Naive B cell (primary cell): ENCODE data around the gene ARHGAP23. TPM values are rescaled to one million over a fixed set of nuclear protein-coding genes. Genes with fewer than 3 reads are reported as not detected.
"Not testable (repeated sequence)": the region's sequence is repeated elsewhere in the genome, so short reads cannot be mapped to it uniquely, and the experiment has no call there.

Source experiments
- ATAC-seq, 2 donors: fragments of 150-1000 bp; cut with Tn5 transposase; 2 replicates each; pipeline ENCODE4 v1.10.0; 2021; ENCODE audit warnings: low read depth in 2 of 2, mild to moderate bottlenecking in 2 of 2, moderate library complexity in 2 of 2
- DNase-seq: peaks from one replicate; pipeline ENCODE4 v3.0.0; 2022
- H3K27ac Mint-ChIP-seq, 6 donors: one replicate each; pipeline ENCODE4 v1.8.0; 2020 to 2022; ENCODE audit warnings: mild to moderate bottlenecking in 6 of 6, mixed read lengths in 6 of 6, moderate library complexity in 5 of 6, inconsistent platforms in 2 of 6
- H3K27me3 Mint-ChIP-seq, 3 donors: one replicate each; pipeline ENCODE4 v1.8.0; 2021 to 2022; ENCODE audit warnings: mixed read lengths in 3 of 3, mild to moderate bottlenecking in 1 of 3
- H3K36me3 Mint-ChIP-seq, 2 donors: one replicate each; pipeline ENCODE4 v1.8.0; 2020 to 2022; ENCODE audit warnings: mixed read lengths in 2 of 2, inconsistent platforms in 1 of 2, mild to moderate bottlenecking in 1 of 2
- H3K4me1 Mint-ChIP-seq, 3 donors: one replicate each; pipeline ENCODE4 v1.8.0; 2020 to 2022; ENCODE audit warnings: mixed read lengths in 3 of 3, inconsistent platforms in 1 of 3, mild to moderate bottlenecking in 1 of 3, moderate library complexity in 1 of 3
- H3K4me3 Mint-ChIP-seq, 8 donors: one replicate each; pipeline ENCODE4 v1.8.0; 2020 to 2022; ENCODE audit warnings: mild to moderate bottlenecking in 8 of 8, mixed read lengths in 8 of 8, moderate library complexity in 8 of 8, inconsistent platforms in 2 of 8
- H3K9me3 Mint-ChIP-seq, 7 donors: one replicate each; pipeline ENCODE4 v1.8.0; 2020 to 2022; ENCODE audit warnings: mixed read lengths in 7 of 7, mild to moderate bottlenecking in 5 of 7, inconsistent platforms in 2 of 7, moderate library complexity in 1 of 7
- polyA plus RNA-seq, 6 donors: library from polyadenylated mRNA; unstranded; fragments of 300-500 nt; fragmentation: Illumina TruSeq; gene quantifications; one replicate each; pipeline ENCODE4 v1.2.3, GENCODE V29; 2021; ENCODE audit warnings: low read depth in 6 of 6

Gene ARHGAP23
- polyA plus RNA-seq, 6 donors from 2014 or later: not detected

DNA sequence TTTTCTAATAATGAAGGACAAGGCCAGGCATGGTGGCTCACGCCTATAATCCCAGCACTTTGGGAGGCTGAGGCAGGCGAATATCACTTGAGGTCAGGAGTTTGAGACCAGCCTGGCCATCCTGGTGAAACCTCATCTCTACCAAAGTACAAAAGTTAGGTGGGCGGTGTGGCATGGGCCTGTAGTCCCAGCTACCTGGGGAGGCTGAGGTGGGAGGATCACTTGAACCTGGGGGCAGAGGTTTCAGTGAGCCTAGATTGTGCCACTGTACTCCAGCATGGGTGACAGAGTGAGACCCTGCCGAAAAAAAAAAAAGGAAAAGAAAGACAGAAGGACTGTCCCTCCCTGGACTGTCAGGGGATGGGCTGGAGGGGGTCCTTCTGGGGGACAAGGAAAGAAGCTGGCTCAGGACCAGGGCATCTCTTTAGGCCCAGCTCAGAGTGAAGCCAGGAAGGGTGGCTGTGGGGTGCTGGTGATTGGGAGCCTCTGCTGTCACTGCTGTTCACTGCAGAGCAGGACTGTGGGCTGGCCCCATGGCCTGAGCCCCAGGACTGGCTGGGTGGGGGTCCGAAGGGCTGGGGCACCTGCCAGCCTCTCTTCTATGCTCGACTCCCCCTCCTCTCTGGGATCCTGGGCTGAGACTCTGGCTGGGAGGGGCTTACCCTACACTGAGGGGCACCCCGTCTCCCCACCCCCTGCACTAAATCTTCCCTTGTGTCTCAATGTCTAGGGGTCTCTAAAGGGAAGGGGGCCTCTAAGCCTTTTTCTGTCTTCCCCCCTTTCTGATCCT lies 909 bp upstream of the ARHGAP23 start:
- Mint-ChIP-seq H3K36me3 (no peaks in the 10 kb centered on the region), H3K9me3 (no peaks in the 10 kb centered on the region), H3K27ac (peak overlapping the region in 4 of 6 donors; percentile 44 to 89 (median 76)), H3K4me1 (peaks cover 21 to 32% (median 26%) of the 10 kb centered on the region in 3 donors), H3K4me3 (peak overlapping the region; percentile 70 to 88 (median 80)), H3K27me3 (peaks cover 26 to 45% (median 41%) of the 10 kb centered on the region in 3 donors)
- DNase-seq: no peak
- ATAC-seq: no peak

DNA sequence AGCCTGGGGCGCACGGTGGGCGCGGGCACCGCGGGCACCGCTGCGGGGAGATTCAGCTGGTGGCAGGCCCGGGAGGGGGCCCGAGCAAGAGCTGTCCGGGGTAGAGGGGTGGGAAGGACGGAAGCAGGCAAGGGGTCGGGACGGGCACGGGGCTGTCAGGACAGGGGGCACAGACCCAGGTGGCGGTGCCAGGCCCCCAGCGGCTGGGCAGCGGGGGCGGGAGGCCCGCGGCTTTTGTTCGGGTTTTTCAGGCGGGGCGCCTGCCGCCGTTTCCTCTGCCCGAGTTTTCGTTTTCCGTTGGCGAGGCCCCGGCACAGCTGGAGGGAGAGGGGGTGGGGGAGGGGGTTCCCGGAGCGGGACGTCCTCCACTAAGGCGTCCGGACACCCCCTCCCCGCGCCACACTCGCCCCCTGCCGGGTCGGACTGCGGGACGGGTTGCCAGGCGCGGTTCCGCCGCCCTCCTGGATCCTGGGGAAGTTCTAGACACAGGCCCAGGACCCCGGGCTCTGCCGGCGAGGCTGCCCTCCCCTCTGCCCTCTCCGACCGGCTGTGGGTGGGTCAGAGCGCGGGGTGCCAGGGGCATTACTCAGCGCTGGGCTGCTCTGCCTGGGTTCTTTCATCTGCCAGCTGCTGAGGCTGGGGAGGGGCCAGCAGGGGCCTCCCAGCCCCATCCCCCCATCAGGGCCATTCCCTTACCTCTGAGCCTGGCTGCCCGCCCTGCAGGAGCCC lies 543 bp downstream of the ARHGAP23 start:
- Mint-ChIP-seq H3K9me3 (no peaks in the 10 kb centered on the region), H3K27me3 (peaks cover 20 to 30% (median 27%) of the 10 kb centered on the region in 3 donors), H3K27ac (peak overlapping the region in 1 of 6 donors; percentile 47)

DNA sequence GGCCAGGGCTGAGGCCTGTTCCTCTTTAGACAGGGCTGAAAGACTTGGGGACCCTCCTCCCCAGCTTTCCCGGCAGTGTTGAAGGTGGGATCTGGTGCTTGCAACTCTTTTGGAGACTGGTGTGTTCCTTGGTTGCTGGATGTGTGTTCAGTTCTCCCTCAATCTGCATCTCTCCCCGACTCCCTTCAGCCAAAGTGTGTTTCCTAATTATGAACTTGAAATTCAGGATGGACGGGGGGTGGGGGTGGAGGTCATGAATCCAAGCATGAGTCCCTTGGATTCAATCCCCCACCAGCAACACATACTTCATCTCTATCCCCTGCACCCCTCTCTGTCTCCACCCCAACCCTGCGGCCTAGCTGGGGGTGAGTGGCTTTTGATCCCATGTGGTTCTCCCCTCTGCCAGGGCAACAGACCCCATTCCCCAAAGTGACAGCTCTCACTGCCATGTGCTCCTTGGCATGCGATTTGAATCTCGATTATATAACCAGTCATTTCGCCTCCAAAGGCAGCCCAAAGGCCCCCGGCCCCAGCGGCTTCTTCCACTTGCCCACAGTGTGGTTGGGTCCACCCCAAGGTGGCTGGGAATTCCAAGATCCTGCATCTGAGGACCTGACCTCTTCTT lies 1.3 kb downstream of the ARHGAP23 start:
- peaks cover 13 to 22% (median 19%) of the 10 kb centered on the region in 3 donors for H3K27me3 Mint-ChIP-seq
- no peak for ATAC-seq
- peaks cover 18 to 26% (median 23%) of the 10 kb centered on the region in 3 donors for H3K4me1 Mint-ChIP-seq
- H3K27ac Mint-ChIP-seq: peak overlapping the region in 2 of 6 donors; percentile 47 to 56
- DNase-seq: no peak
- no peaks in the 10 kb centered on the region for H3K36me3 Mint-ChIP-seq
- H3K9me3 Mint-ChIP-seq: no peaks in the 10 kb centered on the region
- H3K4me3 Mint-ChIP-seq: peak overlapping the region; percentile 54 to 88 (median 77)

More for the DNA sequence above, 543 bp downstream of the ARHGAP23 start:
- H3K4me3 Mint-ChIP-seq: peak overlapping the region; percentile 57 to 88 (median 77)
- H3K4me1 Mint-ChIP-seq: peaks cover 21 to 29% (median 26%) of the 10 kb centered on the region in 3 donors
- H3K36me3 Mint-ChIP-seq: no peaks in the 10 kb centered on the region
- ATAC-seq (peak; percentile 40 to 41), DNase-seq (no peak)

DNA sequence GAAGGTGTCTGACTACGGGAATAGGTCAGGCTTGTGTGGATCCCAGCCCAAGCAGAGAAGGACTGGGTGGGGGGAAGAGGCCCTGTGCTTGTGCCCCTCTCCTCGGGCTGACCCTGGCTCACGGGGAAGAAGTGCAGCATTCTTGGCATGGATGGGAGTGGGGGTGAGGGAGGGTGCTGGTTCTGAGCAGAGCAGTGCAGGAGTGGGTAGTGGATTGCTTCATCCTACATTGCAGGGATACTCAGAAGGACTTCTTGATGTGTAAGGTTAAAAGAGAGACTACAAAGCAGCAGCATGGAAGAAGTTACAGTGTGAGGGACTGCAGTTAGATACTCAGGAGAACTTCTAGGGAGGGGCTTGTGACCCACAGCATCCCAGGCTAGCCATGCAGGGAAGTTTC lies 2.1 kb downstream of the ARHGAP23 start:
- peak overlapping the region in 1 of 6 donors; percentile 40 for H3K27ac Mint-ChIP-seq
- no peaks in the 10 kb centered on the region for H3K9me3 Mint-ChIP-seq
- ATAC-seq: no peak
- H3K36me3 Mint-ChIP-seq: no peaks in the 10 kb centered on the region
- DNase-seq: no peak
- peak overlapping the region in 6 of 8 donors; percentile 4 to 88 (median 74) for H3K4me3 Mint-ChIP-seq
- H3K4me1 Mint-ChIP-seq: peaks cover 12 to 19% (median 16%) of the 10 kb centered on the region in 3 donors
- H3K27me3 Mint-ChIP-seq: peaks cover 5 to 15% (median 11%) of the 10 kb centered on the region in 3 donors

DNA sequence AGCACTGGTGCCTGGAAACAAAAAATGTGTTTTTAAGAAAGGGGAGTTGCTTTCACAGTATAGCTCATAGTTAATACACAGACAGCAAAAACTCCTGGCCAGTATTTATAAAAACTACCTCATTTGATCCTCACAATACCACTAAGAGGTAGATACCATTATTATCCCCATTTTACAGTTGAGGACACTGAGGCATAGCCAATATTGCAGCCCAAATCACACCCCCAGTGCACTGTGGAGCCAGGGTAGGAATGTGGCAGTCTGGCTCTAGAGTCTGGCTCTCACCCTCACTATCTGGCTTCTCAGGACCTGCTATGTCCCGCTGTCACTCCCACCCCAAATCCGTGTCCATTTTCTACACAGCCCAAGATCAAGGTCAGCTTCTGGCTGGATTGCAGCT lies 2.6 kb downstream of the ARHGAP23 start:
- no peak for DNase-seq
- Mint-ChIP-seq H3K27me3 (peaks cover 5 to 10% (median 7%) of the 10 kb centered on the region in 3 donors), H3K9me3 (no peaks in the 10 kb centered on the region), H3K27ac (peak overlapping the region in 1 of 6 donors; percentile 80), H3K4me3 (peak overlapping the region in 2 of 8 donors; percentile 22 to 78), H3K36me3 (no peaks in the 10 kb centered on the region), H3K4me1 (peaks cover 9 to 16% (median 12%) of the 10 kb centered on the region in 3 donors)
- no peak for ATAC-seq

DNA sequence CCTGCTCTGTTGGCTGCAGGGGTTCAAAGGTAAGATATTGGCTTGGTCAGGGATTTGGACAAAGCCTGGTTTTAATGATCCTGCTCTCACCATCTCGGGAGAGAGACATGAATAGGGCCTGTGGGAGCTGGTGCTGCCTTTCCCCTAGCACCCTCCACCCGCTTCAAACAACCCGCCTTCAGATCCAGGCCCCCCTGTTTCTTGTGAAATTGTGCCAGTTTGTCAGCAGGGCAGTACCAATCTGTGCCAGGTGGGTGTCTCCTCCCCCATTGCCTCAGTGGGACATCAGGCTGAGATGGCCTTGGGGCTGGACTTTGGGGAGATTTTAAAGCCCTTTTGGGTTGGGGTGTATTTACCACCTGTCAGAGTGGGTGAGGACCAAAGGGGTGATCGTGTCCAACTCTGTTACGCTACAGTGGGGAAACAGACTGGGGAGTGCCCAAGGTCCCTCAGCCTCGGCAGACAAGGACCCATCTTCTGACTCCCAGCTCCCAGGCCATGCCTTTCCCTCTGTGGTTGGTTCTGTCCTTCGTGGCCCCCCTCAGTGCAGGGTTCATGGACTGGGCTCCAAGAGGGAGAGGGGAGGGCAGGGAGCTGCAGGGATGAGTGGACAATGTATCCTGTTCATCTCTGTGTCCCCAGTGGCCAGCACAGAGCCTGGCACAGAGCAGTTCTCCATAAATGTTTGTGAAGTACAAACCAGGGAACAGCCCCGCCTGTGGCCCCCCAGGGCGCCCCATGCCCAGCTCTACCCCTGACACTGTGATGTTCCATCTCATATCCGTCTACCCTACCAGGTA lies 3.3 kb downstream of the ARHGAP23 start:
- ATAC-seq (no peak), DNase-seq (no peak)
- H3K4me3 Mint-ChIP-seq: peak overlapping the region in 2 of 8 donors; percentile 27 to 65
- no peaks in the 10 kb centered on the region for H3K36me3 Mint-ChIP-seq
- H3K27ac Mint-ChIP-seq: peak overlapping the region in 1 of 6 donors; percentile 80
- H3K4me1 Mint-ChIP-seq: peaks cover 9 to 16% (median 12%) of the 10 kb centered on the region in 3 donors
- H3K27me3 Mint-ChIP-seq: peaks cover 5 to 8% (median 7%) of the 10 kb centered on the region in 3 donors
- no peaks in the 10 kb centered on the region for H3K9me3 Mint-ChIP-seq

DNA sequence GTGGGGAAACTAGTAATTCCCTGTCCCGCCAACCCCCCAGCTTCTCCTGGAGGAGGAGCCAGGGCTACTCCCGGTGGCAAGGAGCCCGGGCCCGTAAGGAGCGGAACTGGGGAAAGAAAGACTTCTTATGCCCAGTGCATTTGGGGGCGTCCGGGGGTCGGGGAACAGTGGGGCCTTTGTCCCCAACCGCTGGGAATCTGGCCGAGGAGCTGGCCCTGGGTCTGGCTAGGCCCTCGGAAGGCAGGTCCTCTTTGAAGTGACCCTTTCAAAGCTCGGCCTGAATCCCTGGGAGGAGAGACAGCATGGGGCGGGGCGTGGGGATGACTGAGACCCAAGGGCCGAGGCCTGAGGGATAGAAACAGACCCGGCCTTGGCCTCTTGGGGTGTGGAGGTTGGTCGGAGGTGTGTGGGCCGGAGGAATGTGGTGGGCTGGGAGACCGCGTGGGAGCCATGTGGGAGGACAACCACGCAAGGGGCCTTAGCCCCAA lies 6.0 kb downstream of the ARHGAP23 start:
- no peaks in the 10 kb centered on the region for H3K9me3 Mint-ChIP-seq
- no peak for DNase-seq
- ATAC-seq: no peak
- peak overlapping the region in 1 of 6 donors; percentile 49 for H3K27ac Mint-ChIP-seq
- no peak overlapping the region for H3K4me3 Mint-ChIP-seq
- no peaks in the 10 kb centered on the region for H3K36me3 Mint-ChIP-seq
- peaks cover 0 to 4% (median 0%) of the 10 kb centered on the region in 3 donors for H3K4me1 Mint-ChIP-seq
- no peaks in the 10 kb centered on the region for H3K27me3 Mint-ChIP-seq

GRCh38 chr17:38435795-38436194 lies 7.5 kb downstream of the ARHGAP23 start:
- no peak for ATAC-seq
- H3K27ac Mint-ChIP-seq: peak overlapping the region in 1 of 6 donors; percentile 85

GRCh38 chr17:38436386-38436785 lies 8.1 kb downstream of the ARHGAP23 start:
- Mint-ChIP-seq H3K36me3 (no peaks in the 10 kb centered on the region), H3K27me3 (no peaks in the 10 kb centered on the region), H3K4me1 (no peaks in the 10 kb centered on the region), H3K27ac (no peak overlapping the region), H3K9me3 (no peaks in the 10 kb centered on the region), H3K4me3 (no peak overlapping the region)
- no peak for DNase-seq
- ATAC-seq: no peak

More at GRCh38 chr17:38435795-38436194, 7.5 kb downstream of the ARHGAP23 start:
- H3K27me3 Mint-ChIP-seq: no peaks in the 10 kb centered on the region
- DNase-seq: no peak
- H3K36me3 Mint-ChIP-seq: no peaks in the 10 kb centered on the region
- H3K4me1 Mint-ChIP-seq: no peaks in the 10 kb centered on the region
- H3K4me3 Mint-ChIP-seq: no peak overlapping the region
- no peaks in the 10 kb centered on the region for H3K9me3 Mint-ChIP-seq

- H3K4me3 Mint-ChIP-seq, H3K27me3 Mint-ChIP-seq, H3K36me3 Mint-ChIP-seq, ATAC-seq, DNase-seq, H3K27ac Mint-ChIP-seq, H3K4me1 Mint-ChIP-seq, H3K9me3 Mint-ChIP-seq: not testable (repeated sequence)
Measured at GRCh38 chr17:38437313-38437712, 9.0 kb downstream of the ARHGAP23 start.

GRCh38 chr17:38439436-38439835 lies 11.2 kb downstream of the ARHGAP23 start:
- no peaks in the 10 kb centered on the region for H3K36me3 Mint-ChIP-seq
- H3K4me3 Mint-ChIP-seq: no peak overlapping the region
- no peak overlapping the region for H3K27ac Mint-ChIP-seq

GRCh38 chr17:38440614-38441397 lies 12.5 kb downstream of the ARHGAP23 start:
- Mint-ChIP-seq H3K9me3 (no peaks in the 10 kb centered on the region), H3K27me3 (peaks cover 0 to 9% (median 6%) of the 10 kb centered on the region in 3 donors), H3K4me1 (peaks cover 0 to 6% (median 4%) of the 10 kb centered on the region in 3 donors), H3K4me3 (no peak overlapping the region), H3K27ac (no peak overlapping the region), H3K36me3 (no peaks in the 10 kb centered on the region)
- ATAC-seq: no peak
- no peak for DNase-seq

More at GRCh38 chr17:38439436-38439835, 11.2 kb downstream of the ARHGAP23 start:
- H3K27me3 Mint-ChIP-seq: peaks cover 0 to 9% (median 6%) of the 10 kb centered on the region in 3 donors
- H3K9me3 Mint-ChIP-seq: no peaks in the 10 kb centered on the region
- no peak for DNase-seq
- peaks cover 0 to 6% (median 4%) of the 10 kb centered on the region in 3 donors for H3K4me1 Mint-ChIP-seq
- no peak for ATAC-seq
